Effector memory CD4-positive, alpha-beta T cell (primary cell): ENCODE measurements around the gene ECHDC1.

Source experiments
- DNase-seq, 3 donors: peaks; one replicate each; pipeline ENCODE4 v3.0.0-alpha.2; 2020
- H3K27ac ChIP-seq: 2 replicates; pipeline ENCODE4 v1.7.0; 2013; ENCODE audit warnings: mild to moderate bottlenecking, low read length, moderate library complexity; ENCODE audit not compliant: insufficient read depth, poor library complexity, severe bottlenecking
- H3K27me3 ChIP-seq: replicated peaks from 2 replicates; pipeline ENCODE4 v1.7.0; 2013; ENCODE audit warnings: mild to moderate bottlenecking, low read length; ENCODE audit not compliant: insufficient read depth, control insufficient read depth, poor library complexity, severe bottlenecking
- H3K36me3 ChIP-seq: 2 replicates; pipeline ENCODE4 v1.7.0; 2013; ENCODE audit warnings: mild to moderate bottlenecking, low read length, moderate library complexity; ENCODE audit not compliant: control insufficient read depth, insufficient read depth
- H3K4me1 ChIP-seq: 2 replicates; pipeline ENCODE4 v1.7.0; 2013; ENCODE audit warnings: low read length, mild to moderate bottlenecking; ENCODE audit not compliant: control insufficient read depth, insufficient read depth, poor library complexity, severe bottlenecking
- H3K4me3 ChIP-seq: 2 replicates; pipeline ENCODE4 v1.7.0; 2013; ENCODE audit warnings: low read length, low read depth, mild to moderate bottlenecking; ENCODE audit not compliant: insufficient read depth, poor library complexity, severe bottlenecking
- H3K9me3 ChIP-seq: 2 replicates; pipeline ENCODE4 v1.7.0; 2013; ENCODE audit warnings: mild to moderate bottlenecking, low read length, moderate library complexity; ENCODE audit not compliant: control insufficient read depth

ECHDC1 gene

GRCh38 chr6:127305741-127306140 lies 37.7 kb downstream of the ECHDC1 start:
- H3K27ac ChIP-seq: no peak overlapping the region
- no peaks in the 10 kb centered on the region for H3K9me3 ChIP-seq
- H3K4me1 ChIP-seq: no peaks in the 10 kb centered on the region
- H3K4me3 ChIP-seq: no peak overlapping the region
- peaks cover 7% of the 10 kb centered on the region for H3K36me3 ChIP-seq
- DNase-seq: no peak
- no peaks in the 10 kb centered on the region for H3K27me3 ChIP-seq

GRCh38 chr6:127303917-127304316 lies 39.5 kb downstream of the ECHDC1 start:
- peaks cover 7% of the 10 kb centered on the region for H3K36me3 ChIP-seq
- no peaks in the 10 kb centered on the region for H3K27me3 ChIP-seq
- no peak overlapping the region for H3K4me3 ChIP-seq
- DNase-seq: no peak
- H3K4me1 ChIP-seq: no peaks in the 10 kb centered on the region
- H3K9me3 ChIP-seq: no peaks in the 10 kb centered on the region
- H3K27ac ChIP-seq: no peak overlapping the region

GRCh38 chr6:127302728-127303660 lies 40.4 kb downstream of the ECHDC1 start:
- no peak overlapping the region for H3K27ac ChIP-seq
- no peak overlapping the region for H3K4me3 ChIP-seq
- peaks cover 7% of the 10 kb centered on the region for H3K36me3 ChIP-seq
- DNase-seq: peak in 1 of 3 donors; percentile 19
- no peaks in the 10 kb centered on the region for H3K9me3 ChIP-seq
- H3K27me3 ChIP-seq: no peaks in the 10 kb centered on the region
- no peaks in the 10 kb centered on the region for H3K4me1 ChIP-seq

DNA sequence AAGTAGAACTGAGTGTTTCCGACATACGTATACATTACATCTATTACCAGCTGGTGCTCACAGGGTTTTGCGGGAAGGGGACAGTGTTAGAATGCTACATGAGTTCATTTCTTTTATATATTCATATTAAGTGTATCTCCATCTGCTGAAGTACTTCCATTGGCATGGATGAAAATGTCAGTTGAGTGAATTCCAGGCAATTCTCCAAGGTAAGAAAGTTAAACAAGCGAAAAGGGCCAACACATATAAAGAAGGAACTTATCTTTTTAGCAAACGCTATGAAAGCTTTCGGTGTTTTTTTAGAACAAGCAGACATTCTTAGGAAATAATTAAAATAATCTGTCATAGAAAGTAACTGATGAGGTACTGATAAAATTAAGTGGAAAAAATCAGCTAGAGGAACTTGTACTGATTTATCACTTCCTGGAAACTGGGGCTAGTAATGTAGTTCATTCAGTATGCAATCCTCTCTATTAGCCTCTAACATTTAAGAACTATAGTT lies 42.2 kb downstream of the ECHDC1 start:
- no peak for DNase-seq
- Histone ChIP-seq H3K9me3 (no peaks in the 10 kb centered on the region), H3K4me3 (no peak overlapping the region), H3K36me3 (peaks cover 7% of the 10 kb centered on the region), H3K27me3 (no peaks in the 10 kb centered on the region), H3K4me1 (no peaks in the 10 kb centered on the region), H3K27ac (no peak overlapping the region)

DNA sequence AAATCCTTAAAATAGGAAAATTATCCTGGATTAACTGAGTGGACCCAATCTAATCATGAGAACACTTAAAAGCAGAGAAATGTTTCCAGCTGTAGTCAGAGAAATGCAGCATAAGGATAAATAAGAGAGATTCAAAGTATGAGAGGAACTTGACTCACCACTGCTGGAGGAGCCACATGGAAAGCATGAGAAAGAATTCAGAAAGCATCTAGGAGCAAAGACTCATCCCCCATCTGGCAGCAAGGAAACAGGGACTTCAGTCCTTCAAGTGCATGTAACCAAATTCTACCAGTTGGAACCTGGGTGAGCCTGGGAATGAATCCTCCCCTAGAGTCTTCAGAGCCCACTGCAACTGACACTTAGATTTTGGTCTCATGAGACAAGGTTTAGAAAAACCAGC lies 43.0 kb downstream of the ECHDC1 start:
- Histone ChIP-seq H3K27me3 (no peaks in the 10 kb centered on the region), H3K4me1 (no peaks in the 10 kb centered on the region), H3K4me3 (no peak overlapping the region), H3K36me3 (peaks cover 11% of the 10 kb centered on the region), H3K27ac (no peak overlapping the region), H3K9me3 (no peaks in the 10 kb centered on the region)
- DNase-seq: no peak

DNA sequence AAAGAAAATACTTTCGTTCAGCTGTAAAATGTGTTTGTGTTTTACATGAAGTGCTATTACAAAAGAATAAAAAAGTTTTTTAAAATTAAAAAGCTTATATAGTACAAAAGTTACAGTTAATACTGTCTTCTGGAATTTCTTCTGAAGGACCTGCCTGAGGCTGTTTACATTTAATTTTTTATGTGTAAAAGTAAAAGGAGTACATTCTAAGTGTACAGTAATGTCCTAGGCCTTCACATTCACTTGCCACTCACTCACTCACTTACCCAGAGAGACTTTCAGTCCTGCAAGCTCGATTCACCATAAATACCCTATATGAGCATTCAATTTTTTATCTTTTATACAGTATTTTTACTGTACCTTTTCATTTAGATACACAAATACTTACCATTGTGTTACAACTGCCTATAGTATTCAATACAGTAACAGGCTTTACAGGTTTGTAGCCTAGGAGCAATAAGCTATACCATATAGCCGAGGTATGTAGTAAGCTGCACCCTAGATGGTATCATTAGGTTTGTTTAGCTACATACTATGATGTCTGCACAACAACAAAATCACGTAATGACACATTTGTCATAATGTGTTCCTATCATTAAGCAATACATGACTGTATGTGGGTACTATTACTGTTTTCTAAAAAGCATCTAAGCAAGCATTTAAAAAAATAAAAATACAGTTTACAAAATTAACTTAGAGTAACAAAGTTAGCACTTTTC lies 43.7 kb downstream of the ECHDC1 start:
- Histone ChIP-seq H3K4me3 (no peak overlapping the region), H3K9me3 (no peaks in the 10 kb centered on the region), H3K4me1 (no peaks in the 10 kb centered on the region), H3K27ac (no peak overlapping the region), H3K27me3 (no peaks in the 10 kb centered on the region), H3K36me3 (peaks cover 11% of the 10 kb centered on the region)
- DNase-seq: no peak

GRCh38 chr6:127298475-127298874 lies 44.9 kb downstream of the ECHDC1 start:
- H3K9me3 ChIP-seq: no peaks in the 10 kb centered on the region
- H3K36me3 ChIP-seq: peaks cover 4% of the 10 kb centered on the region
- no peaks in the 10 kb centered on the region for H3K27me3 ChIP-seq
- no peaks in the 10 kb centered on the region for H3K4me1 ChIP-seq
- no peak overlapping the region for H3K4me3 ChIP-seq
- H3K27ac ChIP-seq: no peak overlapping the region
- no peak for DNase-seq

DNA sequence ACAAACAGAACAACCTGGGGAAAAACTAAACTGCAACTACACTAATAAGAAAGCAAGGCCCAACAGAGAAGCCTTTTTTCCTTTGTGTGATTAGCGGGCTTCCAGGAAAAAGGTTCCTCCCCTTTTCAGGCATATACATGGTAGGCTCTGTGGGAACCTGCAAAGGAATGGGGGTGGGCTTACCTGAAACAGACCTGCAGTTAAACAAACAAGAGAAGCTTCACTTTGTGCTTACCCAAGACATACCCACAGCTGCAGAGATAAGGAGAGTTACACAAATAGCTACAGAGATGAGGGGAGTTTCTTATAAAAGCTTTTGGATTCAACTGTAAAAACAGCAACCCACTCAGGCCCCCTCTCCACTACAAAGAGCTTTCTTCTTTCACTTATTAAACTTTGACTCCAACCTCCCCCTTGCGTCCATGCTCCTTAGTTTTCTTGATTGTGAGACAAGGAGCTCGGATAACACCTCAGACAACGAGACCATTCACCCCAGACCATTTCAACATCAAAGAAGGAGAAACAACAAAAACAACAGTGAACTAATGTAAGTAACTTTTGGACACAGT lies 45.8 kb downstream of the ECHDC1 start:
- Histone ChIP-seq H3K4me1 (no peaks in the 10 kb centered on the region), H3K27me3 (no peaks in the 10 kb centered on the region), H3K36me3 (peaks cover 4% of the 10 kb centered on the region), H3K9me3 (no peaks in the 10 kb centered on the region), H3K4me3 (no peak overlapping the region), H3K27ac (no peak overlapping the region)
- no peak for DNase-seq

DNA sequence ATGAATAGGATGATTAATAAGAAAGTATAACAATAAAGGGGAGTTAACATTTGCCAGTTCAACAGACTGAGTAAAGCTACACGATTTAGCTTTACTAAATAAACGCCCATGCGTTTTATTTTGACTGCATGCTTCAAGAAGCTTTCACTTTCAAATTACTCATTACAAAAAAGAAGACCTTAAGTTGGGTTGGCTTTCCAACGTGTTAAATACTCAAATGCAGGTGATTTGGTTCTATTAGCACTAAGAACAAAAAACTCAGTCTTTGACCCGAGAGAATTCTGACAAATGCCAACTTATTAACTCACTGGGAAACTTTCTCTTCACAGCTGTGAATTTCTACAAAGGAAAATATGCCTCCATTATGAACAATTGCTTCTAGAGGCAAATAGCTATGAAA lies 51.9 kb downstream of the ECHDC1 start:
- H3K4me1 ChIP-seq: no peaks in the 10 kb centered on the region
- H3K4me3 ChIP-seq: no peak overlapping the region
- peaks cover 14% of the 10 kb centered on the region for H3K36me3 ChIP-seq
- H3K27me3 ChIP-seq: no peaks in the 10 kb centered on the region
- H3K27ac ChIP-seq: no peak overlapping the region
- no peaks in the 10 kb centered on the region for H3K9me3 ChIP-seq
- no peak for DNase-seq
